ENCODE measurements around the gene SIRT2.
A peak's percentile ranks its signal among the peaks of the same experiment; 100 is the strongest.
"Not testable (repeated sequence)": the region's sequence is repeated elsewhere in the genome, so short reads cannot be mapped to it uniquely, and the experiment has no call there.

The SIRT2 gene

DNA sequence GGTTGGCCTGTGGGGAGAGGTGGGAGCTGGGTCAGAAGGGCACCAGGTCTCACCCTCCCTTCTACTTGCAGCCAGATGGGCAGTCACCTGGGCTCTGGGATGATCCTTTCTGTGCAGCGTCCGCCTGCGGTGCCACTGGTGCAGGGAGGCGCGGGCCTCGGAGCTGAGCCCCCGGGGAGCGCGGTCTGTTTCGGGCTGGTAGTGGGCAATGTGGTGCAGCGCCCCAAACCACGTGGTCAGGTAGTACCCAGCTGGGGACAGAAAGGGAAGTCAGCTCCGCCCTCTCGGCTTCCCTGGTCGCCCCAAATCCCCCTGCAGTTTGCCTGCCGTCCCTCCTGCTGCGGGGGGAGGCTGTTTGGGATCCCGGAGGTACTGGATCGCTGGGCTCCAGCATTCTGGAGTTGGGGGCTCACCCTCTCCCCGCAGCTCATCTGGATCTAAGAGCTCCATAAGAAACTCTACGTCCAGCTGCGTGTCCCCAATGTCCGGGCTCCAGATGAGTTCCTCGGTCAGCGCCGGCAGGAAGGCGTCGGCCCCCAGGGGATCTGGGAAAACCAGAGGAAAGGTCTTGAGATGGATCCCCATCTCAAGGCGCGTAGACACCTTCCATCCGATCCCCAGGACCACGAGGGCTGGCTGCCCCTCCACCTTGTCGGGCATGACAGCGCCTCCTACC is 30.1 kb downstream of the SIRT2 start:
- DNase-seq (ENCODE audit: low read depth in 3 of 3): peak in 1 of 3 experiments; percentile 36

- DNase-seq (ENCODE audit: low read depth in 3 of 3): no peak
These were observed 30.9 kb downstream of the SIRT2 start for GRCh38 chr19:38868551-38868950.

DNA sequence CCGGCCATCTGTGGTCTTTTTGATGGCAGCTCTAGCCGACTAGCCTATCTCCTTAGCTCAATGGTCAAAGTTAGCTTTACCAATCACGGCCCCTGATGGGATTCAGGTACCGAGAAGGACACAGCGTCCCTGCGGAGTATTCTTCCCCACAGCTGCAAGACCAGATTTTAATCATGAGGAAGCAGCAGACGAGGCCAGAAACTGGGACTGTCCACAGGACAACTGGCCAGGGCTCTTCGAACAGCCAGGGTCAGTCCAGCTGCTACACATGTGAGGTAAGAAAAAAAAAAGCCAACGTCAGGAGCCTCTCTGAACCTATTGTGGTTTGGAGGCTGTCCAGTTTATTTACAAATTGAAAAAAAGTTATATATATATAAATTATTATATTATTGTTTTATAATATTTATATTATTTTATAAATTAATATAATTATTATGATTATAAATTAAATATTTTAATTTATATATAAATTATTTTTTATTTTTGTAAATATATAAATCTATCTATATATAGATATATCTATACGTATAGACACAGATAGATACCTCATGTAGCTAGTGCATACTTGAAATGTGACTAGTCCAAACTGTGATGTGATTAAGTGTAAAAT is 32.1 kb downstream of the SIRT2 start:
- DNase-seq (ENCODE audit: low read depth in 3 of 3): no peak

DNA sequence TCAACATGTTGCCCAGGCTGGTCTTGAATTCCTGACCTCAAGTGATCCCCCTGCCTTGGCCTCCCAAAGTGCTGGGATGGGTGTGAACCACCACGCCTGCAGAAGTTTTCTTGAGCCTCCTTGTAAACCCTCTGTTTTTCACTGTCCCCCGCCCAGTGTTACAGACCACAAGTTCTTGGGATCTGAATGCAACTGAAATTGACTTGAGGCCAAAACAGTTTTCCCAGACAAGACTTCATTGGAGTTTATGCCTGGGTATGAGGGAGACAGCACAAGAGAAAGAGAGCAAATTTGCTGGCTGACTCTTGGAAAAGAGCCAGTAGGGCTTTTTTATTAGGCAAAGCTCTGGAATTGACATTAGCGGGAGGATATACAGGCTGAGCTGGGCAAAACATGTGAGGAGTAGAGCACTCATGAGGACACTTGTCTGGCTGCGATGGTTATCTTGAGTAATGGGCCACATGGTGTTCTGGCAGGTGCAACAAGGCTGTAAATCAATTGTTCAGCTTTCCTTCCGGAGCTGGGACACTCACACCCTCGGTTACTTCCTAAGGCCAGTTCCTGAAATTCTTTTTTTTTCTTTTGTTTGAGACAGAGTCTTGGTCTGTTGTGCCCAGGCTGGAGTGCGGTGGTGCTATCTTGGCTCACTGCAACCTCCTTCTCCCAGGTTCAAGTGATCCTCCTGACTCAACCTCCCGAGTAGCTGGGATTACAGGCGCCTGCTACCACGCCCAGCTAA is 36.9 kb downstream of the SIRT2 start:
- DNase-seq (ENCODE audit: low read depth in 3 of 3): no peak

GRCh38 chr19:38861368-38861767 is 38.0 kb downstream of the SIRT2 start:
- no peak for DNase-seq (ENCODE audit: low read depth in 3 of 3)

GRCh38 chr19:38859631-38860204 is 39.7 kb downstream of the SIRT2 start:
- not testable (repeated sequence) for DNase-seq (ENCODE audit: low read depth in 3 of 3)

GRCh38 chr19:38856813-38857212 is 42.6 kb downstream of the SIRT2 start:
- no peak for DNase-seq (ENCODE audit: low read depth in 3 of 3)

GRCh38 chr19:38855751-38856150 is 43.7 kb downstream of the SIRT2 start:
- DNase-seq (ENCODE audit: low read depth in 3 of 3): not testable (repeated sequence)

- DNase-seq (ENCODE audit: low read depth in 3 of 3): not testable (repeated sequence)
These were observed 44.5 kb downstream of the SIRT2 start for GRCh38 chr19:38854961-38855360.

- DNase-seq (ENCODE audit: low read depth in 3 of 3): no peak
These were observed 46.2 kb downstream of the SIRT2 start for GRCh38 chr19:38853214-38853613.

DNA sequence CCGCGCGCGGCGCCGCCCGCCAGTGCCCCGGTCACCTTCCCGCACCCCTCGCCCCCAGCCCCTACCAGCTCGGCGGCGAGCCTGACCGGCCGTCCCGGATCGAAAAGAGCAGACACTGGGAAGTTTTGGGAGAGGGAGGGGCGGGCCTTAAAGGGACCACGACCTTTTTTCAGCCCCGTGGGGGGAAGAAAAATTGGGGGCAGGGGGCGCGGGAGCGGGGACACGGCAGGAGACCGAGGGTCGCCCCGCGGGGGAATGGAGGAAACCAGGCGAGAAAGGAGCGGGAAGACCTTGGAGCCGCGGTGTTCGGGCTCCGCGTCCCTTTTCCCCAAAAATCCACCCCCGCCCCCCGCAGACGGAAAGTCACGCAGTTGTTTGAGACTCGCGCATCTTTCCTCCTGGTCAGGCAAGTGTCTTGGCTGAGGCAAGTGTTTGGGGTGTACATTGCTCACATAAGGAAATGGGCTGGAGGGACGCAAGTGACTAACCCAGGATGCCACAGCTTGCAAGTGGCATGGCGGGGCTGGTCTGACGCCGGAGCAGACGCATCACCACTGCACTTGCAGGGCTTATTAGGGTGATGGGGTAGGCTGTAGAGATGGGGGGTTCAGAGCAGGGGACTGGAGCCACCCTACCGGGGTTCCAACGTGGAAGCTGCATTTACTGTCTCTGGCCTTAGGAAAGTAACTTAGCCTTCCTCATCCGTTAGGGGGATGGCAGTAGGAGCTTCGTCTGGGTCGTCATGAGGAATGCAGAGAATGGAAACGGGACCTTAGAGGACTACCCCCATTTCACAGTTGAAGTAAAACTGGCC is 47.0 kb downstream of the SIRT2 start:
- DNase-seq (ENCODE audit: low read depth in 3 of 3): peak in 1 of 3 experiments; percentile 57

DNA sequence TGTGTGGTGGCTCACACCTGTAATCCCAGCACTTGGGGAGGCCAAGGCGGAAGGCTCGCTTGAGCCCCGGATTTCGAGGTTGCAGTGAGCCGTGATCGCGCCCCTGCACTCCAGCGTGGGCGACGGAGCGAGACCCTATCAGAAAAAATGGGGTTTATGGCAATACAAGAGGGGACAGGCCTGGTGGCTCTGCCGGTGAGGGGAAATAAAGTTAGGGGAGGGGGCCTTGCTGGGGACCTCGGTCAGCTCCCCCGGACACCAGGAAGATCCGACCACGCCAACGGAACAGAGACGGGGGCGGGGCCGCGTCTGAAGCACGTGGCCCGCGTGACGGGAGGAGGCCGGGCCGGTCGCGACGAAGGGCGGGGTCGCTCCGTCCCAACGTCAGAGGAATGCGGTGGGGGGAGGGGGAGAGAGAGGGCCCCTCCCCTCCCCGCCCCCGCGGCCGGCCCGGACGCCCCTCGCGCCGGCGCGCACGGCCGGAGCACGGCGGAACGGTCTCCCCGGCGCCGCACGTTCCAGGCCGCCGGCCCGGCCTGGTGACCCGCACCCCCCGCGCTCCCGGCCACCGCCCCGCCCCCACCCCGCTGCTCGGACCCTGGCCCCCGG is 47.7 kb downstream of the SIRT2 start:
- peak; percentile 83 to 91 (median 85) for DNase-seq (ENCODE audit: low read depth in 3 of 3)

DNA sequence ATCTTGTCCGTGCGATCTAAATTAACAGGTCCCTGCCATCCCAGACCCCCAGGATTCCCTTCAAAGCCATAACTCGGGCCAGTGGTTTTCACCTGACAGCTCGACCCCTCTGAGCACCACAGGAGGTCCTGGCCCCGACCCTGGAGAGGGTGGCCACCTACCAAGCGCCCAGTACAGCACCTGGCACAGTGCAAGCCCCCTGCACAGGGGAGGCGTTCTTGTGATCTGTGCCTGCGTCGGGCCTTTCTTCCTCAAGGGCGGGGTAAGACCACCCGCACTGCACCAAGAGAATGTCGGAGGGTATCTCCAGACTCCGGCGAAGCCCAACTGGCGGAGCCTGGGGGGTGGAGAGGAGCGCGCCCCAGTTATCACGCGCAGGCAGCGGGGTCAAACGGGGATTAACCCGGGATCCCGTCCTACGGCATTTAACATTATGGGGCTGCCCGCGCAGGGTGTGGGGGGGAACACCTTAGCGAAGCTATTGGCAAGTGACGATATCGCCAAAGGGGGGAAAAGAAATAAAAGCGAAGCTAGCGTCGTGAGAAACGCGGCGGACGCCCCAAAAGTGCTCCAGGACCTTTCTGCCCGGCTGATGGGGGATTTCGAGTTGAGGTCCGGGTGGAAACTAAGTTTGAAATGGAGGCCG is 48.3 kb downstream of the SIRT2 start:
- DNase-seq (ENCODE audit: low read depth in 3 of 3): no peak

DNA sequence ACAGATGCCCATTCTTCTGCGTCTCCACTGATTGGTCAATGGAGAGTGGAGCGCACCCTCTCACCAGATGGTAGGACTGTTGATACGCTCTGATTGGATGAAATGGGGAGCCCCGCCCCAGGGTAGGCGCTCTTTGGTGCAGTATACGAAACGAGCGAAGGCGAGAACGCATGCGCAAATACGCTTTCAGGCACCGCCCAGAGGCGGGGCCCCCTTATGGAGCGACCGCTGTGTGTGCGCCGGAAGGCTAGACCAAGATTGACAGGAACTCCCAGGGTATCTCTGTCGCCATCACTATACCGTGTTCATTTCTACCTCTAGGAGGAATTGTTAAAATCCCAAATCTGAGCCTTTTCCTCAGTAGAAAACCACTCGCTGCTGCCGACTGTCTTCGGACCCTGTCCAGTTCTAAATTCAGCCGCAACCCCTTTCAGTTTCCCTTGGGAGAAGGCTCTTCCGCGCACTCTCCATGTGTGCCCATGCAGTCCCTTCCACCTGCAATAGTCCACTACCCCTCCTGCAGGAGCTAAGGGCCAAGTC is 48.9 kb downstream of the SIRT2 start:
- DNase-seq (ENCODE audit: low read depth in 3 of 3): peak in 2 of 3 experiments; percentile 94 to 98

GRCh38 chr19:38849860-38850435 is 49.5 kb downstream of the SIRT2 start, which contains the start of gene HNRNPL:
HNRNPL (minus strand) TSS chr19:38849986; CDS start chr19:38849966, 20 bp downstream.
- DNase-seq (ENCODE audit: low read depth in 3 of 3): peak; percentile 98 to 99 (median 98)

DNA sequence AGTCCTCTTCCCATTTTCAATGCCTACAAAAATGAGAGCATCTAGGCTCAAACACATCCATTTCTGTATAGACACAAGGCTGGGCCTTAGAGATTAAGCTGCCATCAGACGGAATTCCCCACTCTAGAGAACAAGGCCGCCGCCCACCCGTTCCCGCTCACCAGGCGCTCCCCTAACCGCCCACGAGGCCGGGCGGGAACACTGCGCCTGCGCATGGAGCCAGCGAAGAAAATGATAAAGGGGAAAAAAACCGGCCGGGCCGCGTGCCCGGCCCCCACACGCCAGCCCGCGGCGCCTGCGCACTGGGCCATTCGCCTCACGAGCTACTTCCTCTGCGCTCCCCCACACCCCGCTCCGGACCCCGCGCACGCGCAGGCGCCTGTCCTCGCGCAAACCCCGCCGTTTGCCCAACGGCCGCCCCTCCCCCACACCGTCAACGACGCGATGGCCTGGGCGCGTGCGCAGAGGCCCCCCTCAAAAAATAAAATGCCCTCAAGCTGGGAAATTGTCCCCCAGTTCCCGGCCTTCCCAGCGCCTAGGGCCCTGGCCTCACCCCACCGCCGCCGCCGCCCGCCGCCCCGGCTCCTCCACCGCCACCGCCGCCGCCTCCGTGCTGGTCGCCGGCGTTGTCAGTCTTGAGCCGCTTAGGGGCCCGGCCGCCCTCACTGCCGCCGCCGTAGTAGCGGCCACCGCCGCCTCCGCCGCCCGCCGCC is 50.1 kb downstream of the SIRT2 start:
- peak; percentile 96 to 98 (median 98) for DNase-seq (ENCODE audit: low read depth in 3 of 3)

DNA sequence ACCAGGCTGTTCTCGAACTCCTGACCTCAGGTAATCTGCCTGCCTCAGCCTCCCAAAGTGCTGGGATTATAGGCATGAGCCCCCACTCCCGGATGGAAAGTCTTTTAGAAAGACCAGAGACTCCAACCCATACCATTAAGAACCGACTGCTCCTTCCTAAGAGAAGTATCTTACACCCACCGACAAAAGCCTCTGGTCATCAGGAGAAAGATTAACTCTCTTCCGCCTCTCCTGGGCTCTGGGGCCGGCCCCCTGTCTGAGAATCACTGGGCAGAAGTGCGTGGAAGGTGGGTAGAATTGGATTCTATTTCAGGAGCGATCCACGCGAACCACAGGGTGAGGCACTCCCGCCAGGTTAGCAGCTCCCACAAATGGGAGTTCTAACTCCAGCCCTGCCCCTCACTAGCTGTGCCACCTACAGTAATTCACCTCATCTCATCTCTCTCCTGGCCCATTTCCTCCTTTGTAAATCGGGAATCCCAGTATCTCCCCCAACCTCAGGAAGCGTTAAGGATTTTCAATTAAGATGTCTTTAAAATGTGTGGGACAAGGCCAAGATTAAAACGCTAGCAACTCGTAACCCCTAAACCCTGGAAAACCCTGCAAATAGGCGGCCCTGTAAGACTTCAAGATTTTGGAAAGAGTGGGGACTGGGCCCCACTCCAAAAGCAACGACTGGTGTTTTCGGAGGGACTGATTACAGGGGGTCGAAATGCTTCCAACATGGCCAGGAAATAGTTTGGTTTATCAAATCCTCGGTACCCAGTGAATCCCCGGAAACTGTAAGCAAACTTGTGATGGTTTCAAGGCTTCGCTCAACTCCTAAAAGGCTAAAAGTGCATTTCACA is 50.9 kb downstream of the SIRT2 start:
- DNase-seq (ENCODE audit: low read depth in 3 of 3): no peak

GRCh38 chr19:38846097-38846496 is 53.3 kb downstream of the SIRT2 start:
- no peak for DNase-seq (ENCODE audit: low read depth in 3 of 3)
